Keratinocyte (primary cell): ENCODE measurements around the gene PLEKHH2.

Experiments
- EZH2 ChIP-seq: IDR thresholded peaks from one replicate; pipeline ENCODE4 v1.6.1; 2012; ENCODE audit warnings: inconsistent platforms, mild to moderate bottlenecking, low read length, moderate library complexity
- TF ChIP-seq, protein P1 (sequence below), 3 experiments: IDR thresholded peaks in 1 of 3; conservative IDR thresholded peaks in 1 of 3; optimal IDR thresholded peaks in 1 of 3; 2 replicates in 2 of 3; 3 replicates in 1 of 3; pipeline versions ENCODE3 to v1.5.1; 2011; ENCODE audit warnings: low read length in 3 of 3, mild to moderate bottlenecking in 3 of 3, moderate library complexity in 2 of 3, control low read depth in 1 of 3, inconsistent platforms in 1 of 3; ENCODE audit not compliant: insufficient read depth in 2 of 3; ENCODE audit errors: extremely low read depth in 1 of 3

DNA sequence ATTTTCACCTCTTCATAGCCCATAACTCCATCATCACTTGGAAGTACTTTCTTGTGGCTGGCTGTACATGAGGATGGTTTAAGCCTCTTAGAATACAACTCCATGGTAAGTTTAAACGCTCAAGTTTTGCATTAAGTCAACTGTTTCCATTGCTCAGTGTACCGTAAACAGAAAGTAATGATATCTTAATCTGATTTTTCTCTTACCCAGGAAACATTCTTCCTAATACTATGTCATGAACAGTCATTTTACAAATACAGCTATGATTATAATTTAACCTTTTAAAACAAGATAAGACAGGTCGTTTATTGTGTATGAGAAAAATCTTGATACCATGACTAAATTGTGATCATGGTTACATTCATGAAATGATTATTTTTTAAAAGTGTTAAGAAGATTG lies 125.2 kb downstream of the PLEKHH2 start:
- TF ChIP-seq, protein P1, sequence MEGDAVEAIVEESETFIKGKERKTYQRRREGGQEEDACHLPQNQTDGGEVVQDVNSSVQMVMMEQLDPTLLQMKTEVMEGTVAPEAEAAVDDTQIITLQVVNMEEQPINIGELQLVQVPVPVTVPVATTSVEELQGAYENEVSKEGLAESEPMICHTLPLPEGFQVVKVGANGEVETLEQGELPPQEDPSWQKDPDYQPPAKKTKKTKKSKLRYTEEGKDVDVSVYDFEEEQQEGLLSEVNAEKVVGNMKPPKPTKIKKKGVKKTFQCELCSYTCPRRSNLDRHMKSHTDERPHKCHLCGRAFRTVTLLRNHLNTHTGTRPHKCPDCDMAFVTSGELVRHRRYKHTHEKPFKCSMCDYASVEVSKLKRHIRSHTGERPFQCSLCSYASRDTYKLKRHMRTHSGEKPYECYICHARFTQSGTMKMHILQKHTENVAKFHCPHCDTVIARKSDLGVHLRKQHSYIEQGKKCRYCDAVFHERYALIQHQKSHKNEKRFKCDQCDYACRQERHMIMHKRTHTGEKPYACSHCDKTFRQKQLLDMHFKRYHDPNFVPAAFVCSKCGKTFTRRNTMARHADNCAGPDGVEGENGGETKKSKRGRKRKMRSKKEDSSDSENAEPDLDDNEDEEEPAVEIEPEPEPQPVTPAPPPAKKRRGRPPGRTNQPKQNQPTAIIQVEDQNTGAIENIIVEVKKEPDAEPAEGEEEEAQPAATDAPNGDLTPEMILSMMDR (optimal IDR thresholded peaks at IDR 0.05 in 1 of 3, IDR thresholded peaks at IDR 0.05 in 1 of 3, conservative IDR thresholded peaks at IDR 0.05 in 1 of 3; ENCODE audit: extremely low read depth in 1 of 3, insufficient read depth in 2 of 3, low read length in 3 of 3), result no peak
- no peak for TF ChIP-seq EZH2
